ENCODE results near the gene C10orf90. TPM values are rescaled to one million over a fixed set of nuclear protein-coding genes. Genes with fewer than 3 reads are reported as not detected.
A peak's percentile ranks its signal among the peaks of the same experiment; 100 is the strongest.

Gene C10orf90
- total and polyA plus RNA-seq, 2 experiments from 2014 or later = not detected

DNA sequence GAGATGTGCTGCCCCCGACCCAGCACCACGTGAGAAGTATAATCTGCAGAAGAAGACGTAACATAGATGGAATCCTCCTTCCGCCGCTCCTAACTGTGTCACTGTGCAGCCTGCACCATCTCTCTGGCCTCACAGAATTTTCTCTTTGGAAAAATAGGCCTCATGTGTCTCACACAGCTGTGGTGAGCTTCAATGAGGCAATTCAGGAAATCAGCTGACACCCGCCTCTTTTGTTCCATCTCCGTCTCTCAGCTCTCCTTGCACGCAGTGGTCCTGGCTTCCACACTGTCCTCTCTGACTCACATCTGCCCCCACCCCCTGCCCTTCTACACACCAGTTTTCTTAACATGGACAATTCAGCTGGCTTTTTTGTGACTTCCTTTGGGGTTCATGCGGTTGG lies 7.2 kb downstream of the C10orf90 start:
- H3K9me3 ChIP-seq (ENCODE audit: low read depth) = no peaks in the 10 kb centered on the region
- no peak overlapping the region for H3K27ac ChIP-seq
- DNase-seq (ENCODE audit: low read depth in 1 of 2, low spot score in 1 of 2) = peak in 1 of 2 donors; percentile 93
- H3K27me3 ChIP-seq = no peaks in the 10 kb centered on the region
- H3K36me3 ChIP-seq = no peaks in the 10 kb centered on the region
- H3K4me1 ChIP-seq (ENCODE audit: low read depth) = no peaks in the 10 kb centered on the region
- TF ChIP-seq, protein P1, sequence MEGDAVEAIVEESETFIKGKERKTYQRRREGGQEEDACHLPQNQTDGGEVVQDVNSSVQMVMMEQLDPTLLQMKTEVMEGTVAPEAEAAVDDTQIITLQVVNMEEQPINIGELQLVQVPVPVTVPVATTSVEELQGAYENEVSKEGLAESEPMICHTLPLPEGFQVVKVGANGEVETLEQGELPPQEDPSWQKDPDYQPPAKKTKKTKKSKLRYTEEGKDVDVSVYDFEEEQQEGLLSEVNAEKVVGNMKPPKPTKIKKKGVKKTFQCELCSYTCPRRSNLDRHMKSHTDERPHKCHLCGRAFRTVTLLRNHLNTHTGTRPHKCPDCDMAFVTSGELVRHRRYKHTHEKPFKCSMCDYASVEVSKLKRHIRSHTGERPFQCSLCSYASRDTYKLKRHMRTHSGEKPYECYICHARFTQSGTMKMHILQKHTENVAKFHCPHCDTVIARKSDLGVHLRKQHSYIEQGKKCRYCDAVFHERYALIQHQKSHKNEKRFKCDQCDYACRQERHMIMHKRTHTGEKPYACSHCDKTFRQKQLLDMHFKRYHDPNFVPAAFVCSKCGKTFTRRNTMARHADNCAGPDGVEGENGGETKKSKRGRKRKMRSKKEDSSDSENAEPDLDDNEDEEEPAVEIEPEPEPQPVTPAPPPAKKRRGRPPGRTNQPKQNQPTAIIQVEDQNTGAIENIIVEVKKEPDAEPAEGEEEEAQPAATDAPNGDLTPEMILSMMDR (IDR thresholded peaks at IDR 0.05; ENCODE audit: low read depth, low read length) = no peak
- H3K4me3 ChIP-seq = no peak overlapping the region

DNA sequence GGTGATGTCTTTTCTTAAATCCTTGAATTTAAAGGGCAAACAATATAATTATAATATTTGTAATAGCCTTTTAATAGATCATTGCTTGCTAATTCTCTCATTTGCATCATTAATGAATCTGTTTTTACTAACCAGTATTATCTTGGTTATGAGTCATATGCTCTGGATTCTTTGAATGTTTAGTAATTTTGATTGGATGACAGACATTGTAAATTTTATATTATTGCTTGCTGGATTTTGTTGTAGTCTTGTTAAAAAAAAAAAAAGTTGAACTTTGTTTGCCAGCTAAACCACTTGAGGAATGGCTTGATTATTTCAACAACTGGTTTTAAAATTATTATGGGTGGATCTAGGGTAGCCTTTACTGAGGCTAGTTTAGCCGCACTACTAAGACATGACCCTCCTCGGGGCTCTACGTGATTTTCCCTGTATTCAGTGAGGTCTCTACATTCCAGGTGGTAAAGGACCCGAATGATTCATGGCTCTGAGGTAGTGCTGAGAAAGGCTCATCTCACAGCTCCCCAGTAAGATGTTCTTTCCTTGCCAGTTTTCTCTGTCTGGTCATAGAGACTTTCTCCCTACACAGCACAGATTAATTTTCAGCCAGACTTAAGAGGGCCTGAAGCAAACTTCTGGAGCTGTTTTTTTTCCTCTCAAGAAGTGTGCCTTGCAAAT lies 8.5 kb downstream of the C10orf90 start:
- peak in 1 of 2 donors; percentile 37 for DNase-seq (ENCODE audit: low read depth in 1 of 2, low spot score in 1 of 2)
- Histone ChIP-seq H3K36me3 (no peaks in the 10 kb centered on the region), H3K4me1 (ENCODE audit: low read depth) (no peaks in the 10 kb centered on the region), H3K9me3 (ENCODE audit: low read depth) (no peaks in the 10 kb centered on the region), H3K27ac (no peak overlapping the region), H3K4me3 (no peak overlapping the region), H3K27me3 (no peaks in the 10 kb centered on the region)
- TF ChIP-seq, protein P1 (IDR thresholded peaks at IDR 0.05; ENCODE audit: low read depth, low read length) = no peak

DNA sequence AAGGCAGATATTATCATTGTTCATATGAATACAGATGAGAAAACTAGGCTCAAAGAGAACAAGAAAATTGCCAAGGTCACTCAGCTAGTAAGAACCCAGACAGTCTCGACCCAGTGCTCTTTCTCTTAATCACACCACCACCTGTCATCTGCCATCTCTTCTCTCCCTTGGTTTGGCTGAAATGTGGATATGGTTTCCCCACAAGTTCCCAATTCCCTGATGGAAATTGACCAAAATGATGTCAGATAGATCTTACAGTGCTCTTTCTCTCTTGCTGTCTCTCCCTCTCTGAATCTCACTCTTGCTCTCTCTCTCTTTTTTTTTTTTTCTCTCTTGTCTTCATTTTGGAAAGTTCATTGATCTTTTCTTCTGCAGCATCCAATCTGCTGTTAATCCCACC lies 9.1 kb downstream of the C10orf90 start:
- no peak for DNase-seq (ENCODE audit: low read depth in 1 of 2, low spot score in 1 of 2)
- TF ChIP-seq, protein P1 (IDR thresholded peaks at IDR 0.05; ENCODE audit: low read depth, low read length) = no peak
- H3K4me1 ChIP-seq (ENCODE audit: low read depth) = no peaks in the 10 kb centered on the region
- H3K27ac ChIP-seq = no peak overlapping the region
- no peaks in the 10 kb centered on the region for H3K9me3 ChIP-seq (ENCODE audit: low read depth)
- no peaks in the 10 kb centered on the region for H3K36me3 ChIP-seq
- no peak overlapping the region for H3K4me3 ChIP-seq
- H3K27me3 ChIP-seq = no peaks in the 10 kb centered on the region

DNA sequence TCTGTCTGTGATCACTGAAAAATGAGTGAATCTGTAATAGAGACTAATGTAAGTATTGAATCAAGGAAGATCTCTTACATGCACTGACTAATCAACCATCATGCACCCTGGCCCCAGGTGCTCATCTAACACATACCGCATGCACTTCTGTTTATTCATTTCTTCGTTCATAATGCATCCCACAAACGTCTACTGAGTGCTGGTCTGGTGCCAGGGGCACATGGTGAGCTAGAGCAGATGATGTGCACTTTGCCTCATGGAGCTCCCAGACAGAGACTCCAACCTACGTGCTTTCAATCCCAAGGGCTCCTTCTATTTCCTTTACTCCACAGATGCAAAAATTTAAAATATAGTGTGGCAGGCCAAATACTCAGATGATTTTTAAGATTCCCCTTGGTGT lies 10.7 kb downstream of the C10orf90 start:
- no peak overlapping the region for H3K27ac ChIP-seq
- no peaks in the 10 kb centered on the region for H3K36me3 ChIP-seq
- DNase-seq (ENCODE audit: low read depth in 1 of 2, low spot score in 1 of 2) = no peak
- no peaks in the 10 kb centered on the region for H3K9me3 ChIP-seq (ENCODE audit: low read depth)
- H3K4me1 ChIP-seq (ENCODE audit: low read depth) = no peaks in the 10 kb centered on the region
- TF ChIP-seq, protein P1 (IDR thresholded peaks at IDR 0.05; ENCODE audit: low read depth, low read length) = no peak
- no peaks in the 10 kb centered on the region for H3K27me3 ChIP-seq
- no peak overlapping the region for H3K4me3 ChIP-seq

DNA sequence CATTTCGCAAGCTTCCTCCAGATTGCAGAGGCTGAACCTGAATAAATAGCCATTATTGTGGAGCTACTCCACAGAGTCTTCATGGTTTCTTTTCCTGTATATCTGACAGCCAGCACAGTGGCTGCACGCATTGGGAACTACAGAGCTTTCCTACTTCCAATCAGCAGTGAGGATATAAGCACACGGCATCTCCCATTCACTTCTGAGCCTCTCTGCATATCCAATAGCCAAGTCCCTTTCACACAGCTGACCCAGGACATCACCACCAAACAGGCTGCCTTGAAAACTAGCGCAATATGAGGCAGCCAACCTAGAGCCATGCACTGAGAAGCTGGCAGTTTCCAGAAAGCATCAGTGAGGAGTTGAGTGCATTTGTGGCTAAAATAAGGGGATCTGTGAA lies 11.6 kb downstream of the C10orf90 start:
- no peak overlapping the region for H3K27ac ChIP-seq
- no peak overlapping the region for H3K4me3 ChIP-seq
- no peaks in the 10 kb centered on the region for H3K9me3 ChIP-seq (ENCODE audit: low read depth)
- DNase-seq (ENCODE audit: low read depth in 1 of 2, low spot score in 1 of 2) = peak in 1 of 2 donors; percentile 19
- H3K27me3 ChIP-seq = no peaks in the 10 kb centered on the region
- H3K36me3 ChIP-seq = no peaks in the 10 kb centered on the region
- no peaks in the 10 kb centered on the region for H3K4me1 ChIP-seq (ENCODE audit: low read depth)
- TF ChIP-seq, protein P1 (IDR thresholded peaks at IDR 0.05; ENCODE audit: low read depth, low read length) = no peak

Measured in cardiac muscle cell (in vitro differentiated cells and primary cell).